Spleen (tissue), 11 donors: ENCODE results near the gene CNNM2. TPM values are rescaled to one million over a fixed set of nuclear protein-coding genes. Genes with fewer than 3 reads are reported as not detected.
A peak's percentile ranks its signal among the peaks of the same experiment; 100 is the strongest.

Experiments
- DNase-seq: peaks from one replicate; pipeline ENCODE4 v3.0.0-alpha.2; 2020
- H3K27ac ChIP-seq, 8 donors: fragments of 200-600 bp; sonication (generic) in 7 of 8; 1 replicate in 4 of 8; 2 replicates in 4 of 8; pipeline versions ENCODE4 v1.5.0 to v1.8.0; 2016 to 2021; ENCODE audit warnings: inconsistent platforms in 4 of 8, mild to moderate bottlenecking in 4 of 8, moderate library complexity in 1 of 8
- H3K27me3 ChIP-seq, 7 donors: fragments of 200-600 bp; sonication (generic) in 6 of 7; replicated peaks in 1 of 7; 1 replicate in 4 of 7; 2 replicates in 3 of 7; pipeline versions ENCODE4 v1.5.0 to v1.8.0; 2016 to 2021; ENCODE audit warnings: inconsistent platforms in 3 of 7, mild to moderate bottlenecking in 1 of 7
- H3K36me3 ChIP-seq, 6 donors: fragments of 200-600 bp; sonication (generic) in 5 of 6; 1 replicate in 4 of 6; 2 replicates in 2 of 6; pipeline versions ENCODE4 v1.5.0 to v1.8.0; 2016 to 2021; ENCODE audit warnings: inconsistent platforms in 2 of 6
- H3K4me1 ChIP-seq, 6 donors: fragments of 200-600 bp; sonication (generic) in 5 of 6; 1 replicate in 3 of 6; 2 replicates in 3 of 6; pipeline versions ENCODE4 v1.5.0 to v1.8.0; 2016 to 2021; ENCODE audit warnings: inconsistent platforms in 3 of 6
- H3K4me3 ChIP-seq, 8 donors: fragments of 200-600 bp; sonication (generic) in 7 of 8; 1 replicate in 4 of 8; 2 replicates in 4 of 8; pipeline versions ENCODE4 v1.5.0 to v1.8.0; 2016 to 2021; ENCODE audit warnings: inconsistent platforms in 4 of 8, mild to moderate bottlenecking in 4 of 8, moderate library complexity in 2 of 8
- H3K9me3 ChIP-seq, 8 donors: fragments of 200-600 bp; sonication (generic) in 7 of 8; 1 replicate in 4 of 8; 2 replicates in 4 of 8; pipeline versions ENCODE4 v1.5.0 to v1.8.0; 2016 to 2021; ENCODE audit warnings: inconsistent platforms in 4 of 8
- CTCF ChIP-seq, 11 experiments: fragments of 200-600 bp in 7 of 11; fragments of 450-650 bp in 4 of 11; sonication (generic) in 4 of 11; IDR thresholded peaks in 8 of 11; conservative IDR thresholded peaks in 3 of 11; 1 replicate in 7 of 11; 2 replicates in 4 of 11; pipeline versions ENCODE4 v1.4.0 to v1.8.0; 2016 to 2021; ENCODE audit warnings: antibody characterized with exemption in 11 of 11, inconsistent platforms in 4 of 11, mild to moderate bottlenecking in 1 of 11
- POLR2A ChIP-seq, 3 donors: fragments of 450-650 bp; IDR thresholded peaks; one replicate each; pipeline ENCODE4 v1.5.1; 2017; ENCODE audit warnings: antibody characterized with exemption in 3 of 3, mild to moderate bottlenecking in 1 of 3
- POLR2AphosphoS5 ChIP-seq, 3 donors: sonication (generic); formaldehyde crosslinking; IDR thresholded peaks; one replicate each; pipeline ENCODE4 v1.5.1; 2017; ENCODE audit warnings: antibody characterized with exemption in 3 of 3
- WGBS, 5 donors: extraction: QIAGEN DNeasy Blood & Tissue Kit in 3 of 5; methylation state at CpG; one replicate each; pipeline versions ENCODE4 v1.1.5 to v1.1.7; 2013 to 2018; 5-methylcytosine and 5-hydroxymethylcytosine counted together
- intact Hi-C: fragments of 100-400 bp; cut with DNase I; formaldehyde crosslinking; loops from one replicate; pipeline ENCODE4 v1.15.0; 2023; ENCODE audit warnings: low total_unique reads
- polyA plus RNA-seq, 3 donors: library from polyadenylated mRNA; stranded (reverse); fragments of 200-250 nt; gene quantifications; one replicate each; pipeline ENCODE4 v1.2.1, GENCODE V29; 2013
- total RNA-seq, 7 donors: library from RNA; depleted of rRNA in 3 of 7; stranded (reverse); fragments of >200 nt in 3 of 7; fragmentation: NEBNext Ultra II Directional in 4 of 7; extraction: Animal tissue kit (Norgen Biotek cat#: 25700) in 4 of 7; gene quantifications; one replicate each; pipeline versions ENCODE4 v1.1.0 to v1.2.1, GENCODE V29; 2016 to 2021
- donor health status: healthy with polysubstance abuse.
- donor health status: DM: no; HTN: no; CAD: no; lungs with moderate emphysema.
- donor health status: DM: no; HTN: no; CAD: no.
- donor health status: Bipolar disorder and iron deficiency.
- donor health status: healthy.
- donor health status: DM: no; HTN: no; CAD: no.
- donor health status: DM: yes; HTN: yes; CAD: no.

Gene CNNM2
- total and polyA plus RNA-seq, 10 donors: 0.65 to 9.9 (median 7.5) TPM

- WGBS, 5 donors: 91 to 96% (median 93%) methylated on average over 3 of the region's 3 CpGs
- Histone ChIP-seq H3K9me3 (no peaks in the 10 kb centered on the region), H3K4me3 (no peak overlapping the region), H3K27ac (no peak overlapping the region), H3K36me3 (peaks cover 0 to 18% (median 0%) of the 10 kb centered on the region in 6 donors), H3K4me1 (no peaks in the 10 kb centered on the region), H3K27me3 (no peaks in the 10 kb centered on the region)
- DNase-seq: no peak
- intact Hi-C loops: no loop called here
- TF ChIP-seq POLR2A (IDR thresholded peaks at IDR 0.05): no peak
- no peak for TF ChIP-seq POLR2AphosphoS5 (IDR thresholded peaks at IDR 0.05)
- TF ChIP-seq CTCF (IDR thresholded peaks at IDR 0.05 in 8 of 11, conservative IDR thresholded peaks at IDR 0.05 in 3 of 11): no peak
Measured at GRCh38 chr10:103045961-103046360, 127.9 kb downstream of the CNNM2 start.

- Histone ChIP-seq H3K27ac (no peak overlapping the region), H3K36me3 (peaks cover 0 to 18% (median 0%) of the 10 kb centered on the region in 6 donors), H3K4me1 (no peaks in the 10 kb centered on the region), H3K27me3 (no peaks in the 10 kb centered on the region), H3K9me3 (no peaks in the 10 kb centered on the region), H3K4me3 (no peak overlapping the region)
- no peak for DNase-seq
- TF ChIP-seq POLR2AphosphoS5 (IDR thresholded peaks at IDR 0.05) (no peak), CTCF (IDR thresholded peaks at IDR 0.05 in 8 of 11, conservative IDR thresholded peaks at IDR 0.05 in 3 of 11) (no peak), POLR2A (IDR thresholded peaks at IDR 0.05) (no peak)
- intact Hi-C loops: no loop called here
- WGBS, 5 donors: 90 to 93% (median 91%) methylated on average over 3 of the region's 3 CpGs
Measured at GRCh38 chr10:103047381-103047780, 129.3 kb downstream of the CNNM2 start.

GRCh38 chr10:103049237-103049636, 131.1 kb downstream of the CNNM2 start:
- H3K4me3 ChIP-seq: no peak overlapping the region
- intact Hi-C loops: no loop called here
- no peak for DNase-seq
- H3K27ac ChIP-seq: no peak overlapping the region
- no peaks in the 10 kb centered on the region for H3K9me3 ChIP-seq
- TF ChIP-seq CTCF (IDR thresholded peaks at IDR 0.05 in 8 of 11, conservative IDR thresholded peaks at IDR 0.05 in 3 of 11) (no peak), POLR2AphosphoS5 (IDR thresholded peaks at IDR 0.05) (no peak), POLR2A (IDR thresholded peaks at IDR 0.05) (no peak)
- WGBS, 5 donors: 64 to 94% (median 84%) methylated on average over 6 of the region's 6 CpGs
- H3K36me3 ChIP-seq: peaks cover 0 to 18% (median 0%) of the 10 kb centered on the region in 6 donors
- H3K4me1 ChIP-seq: peaks cover 0 to 18% (median 12%) of the 10 kb centered on the region in 6 donors
- no peaks in the 10 kb centered on the region for H3K27me3 ChIP-seq

GRCh38 chr10:103053659-103054581, 135.8 kb downstream of the CNNM2 start:
- Histone ChIP-seq H3K4me1 (peaks cover 0 to 28% (median 17%) of the 10 kb centered on the region in 6 donors), H3K27me3 (no peaks in the 10 kb centered on the region), H3K27ac (peak overlapping the region in 7 of 8 donors; percentile 16 to 67 (median 57)), H3K9me3 (no peaks in the 10 kb centered on the region), H3K4me3 (peak overlapping the region; percentile 8 to 51 (median 26)), H3K36me3 (peaks cover 0 to 40% (median 0%) of the 10 kb centered on the region in 6 donors)
- TF ChIP-seq POLR2AphosphoS5 (IDR thresholded peaks at IDR 0.05) (peak in 2 of 3 donors; percentile 16 to 55), POLR2A (IDR thresholded peaks at IDR 0.05) (no peak), CTCF (IDR thresholded peaks at IDR 0.05 in 8 of 11, conservative IDR thresholded peaks at IDR 0.05 in 3 of 11) (peak in 6 of 11 experiments; percentile 4 to 29 (median 20))
- WGBS, 5 donors: 29 to 45% (median 35%) methylated on average over 18 to 20 of the region's 20 CpGs
- intact Hi-C loops: no loop called here
- peak; percentile 82 for DNase-seq
